Large intestine (tissue), 3 donors: ENCODE measurements around the gene TCL1A. TPM values are rescaled to one million over a fixed set of nuclear protein-coding genes. Genes with fewer than 3 reads are reported as not detected.

Experiments
- DNase-seq, 2 donors: peaks; one replicate each; pipeline versions ENCODE4 v3.0.0 to v3.0.0-alpha.2; 2013
- H3K27ac ChIP-seq: one replicate; pipeline ENCODE4 v1.5.1; 2013; ENCODE audit warnings: low read length
- H3K27me3 ChIP-seq: 2 replicates; pipeline ENCODE4 v1.6.1; 2013; ENCODE audit warnings: low read length; ENCODE audit not compliant: control insufficient read depth, insufficient read depth
- H3K36me3 ChIP-seq: 2 replicates; pipeline ENCODE4 v1.6.1; 2013; ENCODE audit warnings: low read length; ENCODE audit not compliant: control insufficient read depth, insufficient read depth
- H3K4me1 ChIP-seq: one replicate; pipeline ENCODE4 v1.6.1; 2013; ENCODE audit warnings: low read length; ENCODE audit not compliant: control insufficient read depth, insufficient read depth
- H3K4me3 ChIP-seq: one replicate; pipeline ENCODE4 v1.5.1; 2013; ENCODE audit warnings: low read length
- H3K9me3 ChIP-seq: one replicate; pipeline ENCODE4 v1.6.1; 2013; ENCODE audit warnings: mild to moderate bottlenecking, low read depth, low read length, moderate library complexity; ENCODE audit not compliant: control insufficient read depth
- WGBS: methylation state at CpG from one replicate; pipeline ENCODE4 v1.1.5; 2013; ENCODE audit warnings: low lambda C conversion rate; ENCODE audit not compliant: insufficient coverage; 5-methylcytosine and 5-hydroxymethylcytosine counted together
- polyA plus RNA-seq: library from polyadenylated mRNA; unstranded; fragments of 120-200 nt; gene quantifications from one replicate; pipeline ENCODE4 v1.2.1, GENCODE V29; 2013

Gene TCL1A
- polyA plus RNA-seq, 1 donor, result 0.40 TPM

DNA sequence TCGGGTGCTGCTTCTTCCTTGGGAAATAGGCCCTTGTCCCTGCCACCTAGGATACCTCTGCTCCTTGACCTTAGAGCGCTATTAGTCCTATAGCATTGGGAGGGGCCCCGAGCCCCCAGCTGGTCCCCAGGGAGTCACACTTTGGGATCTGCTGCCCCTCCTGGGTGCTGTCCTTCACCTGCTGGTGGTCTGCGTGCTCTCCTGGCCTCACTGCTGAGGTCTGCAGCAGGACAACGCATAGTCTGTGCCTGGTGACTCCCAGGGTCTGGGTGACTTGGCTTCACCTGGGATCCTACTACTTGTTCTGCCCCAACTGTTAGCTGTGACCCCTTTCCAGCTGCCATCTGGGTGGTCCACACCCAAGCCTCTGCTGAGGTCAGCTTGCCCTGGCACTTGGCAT, 18.9 kb downstream of the TCL1A start:
- Histone ChIP-seq H3K4me1 (no peaks in the 10 kb centered on the region), H3K9me3 (no peaks in the 10 kb centered on the region), H3K36me3 (no peaks in the 10 kb centered on the region), H3K27ac (no peak overlapping the region), H3K4me3 (no peak overlapping the region), H3K27me3 (peaks cover 4% of the 10 kb centered on the region)
- DNase-seq, result no peak
- no CpG with 5 or more reads among the region's 5 CpGs for WGBS

DNA sequence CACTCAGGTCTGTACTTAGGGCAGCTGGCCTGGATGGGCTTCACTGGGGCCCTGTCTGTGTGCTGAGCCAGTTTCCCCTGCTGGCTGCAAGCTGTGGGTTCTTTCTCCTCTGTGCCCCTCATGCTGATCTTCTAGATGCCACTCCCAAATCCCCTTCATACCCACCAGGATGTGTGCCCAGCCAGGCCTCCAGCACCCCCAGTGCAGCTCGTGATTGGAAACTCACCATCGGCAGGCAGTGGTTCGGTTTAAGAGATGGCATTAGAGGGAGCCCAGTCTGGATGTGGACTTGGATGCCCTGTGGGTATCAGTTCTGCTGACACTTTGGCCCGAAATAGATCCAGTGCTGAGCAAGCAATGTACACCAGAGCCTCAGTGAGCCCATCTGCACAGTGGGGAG, 21.8 kb downstream of the TCL1A start:
- no peaks in the 10 kb centered on the region for H3K9me3 ChIP-seq
- no CpG with 5 or more reads among the region's 4 CpGs for WGBS
- peaks cover 4% of the 10 kb centered on the region for H3K27me3 ChIP-seq
- no peak overlapping the region for H3K4me3 ChIP-seq
- DNase-seq, result no peak
- H3K27ac ChIP-seq, result no peak overlapping the region
- H3K4me1 ChIP-seq, result no peaks in the 10 kb centered on the region
- H3K36me3 ChIP-seq, result no peaks in the 10 kb centered on the region

DNA sequence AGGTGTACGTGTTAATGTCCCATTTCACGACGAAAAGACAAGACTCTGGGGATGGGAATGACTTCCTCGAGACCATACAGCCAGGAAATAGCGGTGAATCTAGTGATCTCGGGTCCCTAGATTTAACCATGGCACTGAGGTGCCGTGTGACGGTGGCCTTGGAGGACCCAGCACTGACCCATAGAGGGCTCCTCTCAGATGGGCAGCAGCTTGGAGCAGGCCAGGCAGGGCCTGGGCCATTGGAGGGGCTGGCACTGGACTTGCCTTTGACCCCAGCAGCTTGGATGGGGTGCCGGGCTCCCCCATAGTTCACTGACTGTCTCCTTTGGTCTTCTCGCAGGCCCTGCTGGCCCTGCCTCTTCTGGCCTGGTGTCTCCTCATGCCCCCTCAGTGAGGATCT, 22.3 kb downstream of the TCL1A start:
- Histone ChIP-seq H3K9me3 (no peaks in the 10 kb centered on the region), H3K27ac (no peak overlapping the region), H3K36me3 (no peaks in the 10 kb centered on the region), H3K4me1 (no peaks in the 10 kb centered on the region), H3K27me3 (peaks cover 4% of the 10 kb centered on the region), H3K4me3 (no peak overlapping the region)
- no peak for DNase-seq
- WGBS, result no CpG with 5 or more reads among the region's 10 CpGs

DNA sequence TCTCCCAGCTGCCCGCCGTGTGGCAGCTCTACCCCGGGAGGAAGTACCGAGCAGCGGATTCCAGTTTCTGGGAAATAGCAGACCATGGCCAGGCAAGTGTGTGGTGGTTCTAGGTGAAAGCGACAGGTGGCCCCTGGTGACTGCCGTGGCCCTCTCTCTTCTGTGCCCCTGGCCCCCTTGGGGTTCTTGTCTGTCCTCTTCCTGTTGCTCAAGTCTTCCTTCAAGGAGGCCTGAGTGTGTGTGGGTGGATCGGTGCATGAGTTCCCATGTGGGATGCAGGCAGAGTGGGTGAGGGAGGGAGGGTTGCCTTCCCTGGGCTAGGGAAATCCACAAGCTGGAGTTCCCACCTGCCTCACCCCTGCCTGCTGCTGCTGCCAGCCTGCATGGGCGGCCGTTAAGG, 23.1 kb downstream of the TCL1A start:
- Histone ChIP-seq H3K9me3 (no peaks in the 10 kb centered on the region), H3K27me3 (peaks cover 4% of the 10 kb centered on the region)
- no CpG with 5 or more reads among the region's 10 CpGs for WGBS

DNA sequence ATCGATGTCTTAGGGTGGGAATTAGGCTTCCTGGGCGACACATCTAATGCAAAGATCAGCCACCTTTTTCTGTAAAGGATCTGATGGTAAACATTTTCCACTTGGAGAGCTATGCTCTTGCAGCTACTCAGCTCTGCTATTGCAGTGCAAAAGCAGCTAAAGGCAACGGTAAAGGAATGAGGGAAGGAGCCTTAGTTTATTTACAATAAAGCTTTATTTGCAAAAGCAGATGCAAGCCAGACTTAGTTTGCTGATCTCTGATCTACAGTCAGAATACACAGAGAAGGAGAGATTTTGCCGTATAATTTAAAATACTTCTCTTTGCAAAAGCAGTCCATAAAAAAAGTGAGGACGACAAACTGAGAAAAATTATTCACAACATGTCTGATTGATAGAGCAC, 24.5 kb downstream of the TCL1A start:
- DNase-seq, result no peak
- H3K4me1 ChIP-seq, result no peaks in the 10 kb centered on the region
- no peaks in the 10 kb centered on the region for H3K9me3 ChIP-seq
- WGBS, result 33% methylated on average over 2 of the region's 5 CpGs
- no peak overlapping the region for H3K4me3 ChIP-seq
- H3K27ac ChIP-seq, result no peak overlapping the region
- H3K36me3 ChIP-seq, result no peaks in the 10 kb centered on the region
- peaks cover 4% of the 10 kb centered on the region for H3K27me3 ChIP-seq

More for the DNA sequence above, 23.1 kb downstream of the TCL1A start:
- no peak for DNase-seq
- Histone ChIP-seq H3K27ac (no peak overlapping the region), H3K36me3 (no peaks in the 10 kb centered on the region), H3K4me3 (no peak overlapping the region), H3K4me1 (no peaks in the 10 kb centered on the region)

DNA sequence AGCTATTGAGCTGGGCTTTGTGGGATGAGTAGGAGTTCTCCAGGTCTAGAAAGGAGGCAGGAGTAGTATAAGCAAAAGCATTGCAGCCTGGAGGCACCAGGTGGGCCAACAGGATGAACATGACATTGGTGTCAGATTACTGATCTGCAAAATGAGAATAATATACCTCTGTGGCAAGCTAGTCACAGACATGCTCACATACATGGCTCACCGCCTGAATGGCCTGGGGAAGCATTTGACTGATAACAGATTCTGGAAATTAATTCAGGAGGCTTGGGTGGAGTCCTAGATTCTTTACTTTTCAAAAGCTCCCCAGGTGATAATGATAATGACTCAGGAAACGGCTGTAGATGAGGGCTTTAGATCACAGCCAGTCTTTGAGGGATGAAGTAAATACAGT, 27.0 kb downstream of the TCL1A start:
- Histone ChIP-seq H3K27ac (no peak overlapping the region), H3K4me1 (no peaks in the 10 kb centered on the region), H3K27me3 (peaks cover 4% of the 10 kb centered on the region), H3K36me3 (no peaks in the 10 kb centered on the region), H3K9me3 (no peaks in the 10 kb centered on the region), H3K4me3 (no peak overlapping the region)
- DNase-seq, result no peak
- WGBS, result no CpG with 5 or more reads among the region's 2 CpGs

DNA sequence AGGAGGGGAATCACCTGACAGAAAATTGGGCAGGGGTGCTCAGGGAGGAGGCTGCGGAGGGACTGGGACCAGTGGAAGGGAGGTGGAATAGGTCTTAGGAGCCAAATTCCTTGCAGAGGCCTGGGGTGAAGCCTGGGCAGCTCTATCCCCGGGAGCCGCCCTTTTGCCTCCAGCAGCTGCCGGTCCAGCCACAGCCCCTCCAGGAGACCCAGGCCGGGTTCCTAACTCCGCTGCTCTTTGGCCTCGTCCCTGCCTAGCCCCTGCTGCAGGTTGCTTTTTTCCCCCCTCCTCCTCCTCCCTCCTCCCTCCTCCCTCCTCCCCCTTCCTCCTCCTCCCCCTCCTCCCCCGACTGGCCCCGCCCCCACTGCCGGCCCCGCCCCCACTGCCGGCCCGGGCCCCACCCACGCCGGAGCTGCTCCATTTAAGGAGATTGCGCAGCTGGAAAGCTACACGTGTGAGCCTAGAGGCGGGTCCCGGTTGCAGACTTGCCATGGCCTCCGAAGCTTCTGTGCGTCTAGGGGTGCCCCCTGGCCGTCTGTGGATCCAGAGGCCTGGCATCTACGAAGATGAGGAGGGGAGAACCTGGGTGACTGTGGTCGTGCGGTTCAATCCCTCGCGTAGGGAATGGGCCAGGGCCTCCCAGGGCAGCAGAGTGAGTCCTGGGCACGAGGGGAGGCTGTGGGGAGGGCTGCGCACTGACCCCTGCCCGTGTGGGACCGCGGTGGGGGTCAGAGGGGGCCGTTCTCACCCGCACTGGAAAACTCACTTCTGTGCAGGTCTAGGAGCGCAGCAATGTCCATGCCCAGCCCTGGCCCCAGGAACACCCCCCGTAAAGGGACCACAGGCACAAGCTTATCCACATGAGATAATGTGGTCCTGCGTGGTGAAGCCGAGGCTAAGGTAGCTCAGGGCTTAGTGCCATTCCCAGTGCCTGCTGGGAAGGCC, 27.7 kb downstream of the TCL1A start, which contains the start of gene TCL1B:
Gene TCL1B, plus strand, starts transcription at position 449 of the 945 bp plus-strand sequence. Its CDS starts 42 bp downstream, at position 491.
- H3K9me3 ChIP-seq, result no peaks in the 10 kb centered on the region
- peaks cover 4% of the 10 kb centered on the region for H3K27me3 ChIP-seq
- H3K27ac ChIP-seq, result no peak within 1 kb of the TSS
- H3K4me3 ChIP-seq, result no peak within 1 kb of the TSS
- no peaks in the 10 kb centered on the region for H3K4me1 ChIP-seq
- no peaks in the 10 kb centered on the region for H3K36me3 ChIP-seq
- DNase-seq, result no peak
- WGBS, result no CpG with 5 or more reads among the region's 38 CpGs

DNA sequence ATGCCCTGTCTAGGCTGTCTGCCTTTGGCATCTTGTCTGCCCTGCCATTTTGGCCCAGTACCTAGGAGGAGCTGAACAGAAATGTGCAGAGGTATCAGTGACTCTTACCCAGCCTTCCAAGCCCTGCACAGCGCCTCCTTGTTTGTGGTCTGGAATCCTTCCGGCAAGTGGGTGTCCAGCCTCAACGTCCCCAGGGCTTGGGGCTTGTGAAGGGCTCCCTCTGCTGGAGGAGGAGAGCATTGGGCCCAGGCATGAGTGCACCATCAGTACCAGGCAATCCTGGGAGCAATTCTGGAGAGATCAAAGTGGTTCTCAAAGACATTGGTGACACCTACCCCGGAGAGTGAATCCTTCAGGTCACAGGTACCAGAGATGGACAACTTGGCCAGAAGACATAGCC, 30.1 kb downstream of the TCL1A start:
- Histone ChIP-seq H3K36me3 (no peaks in the 10 kb centered on the region), H3K27ac (no peak overlapping the region), H3K4me3 (no peak overlapping the region), H3K9me3 (no peaks in the 10 kb centered on the region), H3K27me3 (peaks cover 2% of the 10 kb centered on the region), H3K4me1 (no peaks in the 10 kb centered on the region)
- no peak for DNase-seq
- WGBS, result 42% methylated on average over 3 of the region's 4 CpGs

DNA sequence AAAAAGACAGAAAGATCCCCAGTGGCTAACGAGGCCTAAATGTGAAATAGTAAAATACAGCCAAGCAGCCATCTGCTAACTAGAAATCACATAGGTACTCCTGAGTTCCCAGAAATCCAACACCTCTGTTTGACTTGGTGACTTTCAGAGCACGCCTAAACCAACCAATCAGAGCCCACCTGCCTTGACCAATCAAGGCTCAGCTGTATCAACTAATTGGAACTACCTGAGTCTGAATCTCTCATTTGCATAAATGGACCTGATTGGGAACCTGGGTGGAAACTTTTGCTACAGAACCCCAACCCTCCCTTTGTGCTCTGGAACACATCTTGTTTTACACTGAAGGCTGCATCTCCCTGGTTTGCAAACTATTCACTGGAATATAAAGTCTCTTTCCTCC, 32.8 kb downstream of the TCL1A start:
- peaks cover 2% of the 10 kb centered on the region for H3K27me3 ChIP-seq
- no peak overlapping the region for H3K27ac ChIP-seq
- H3K4me1 ChIP-seq, result no peaks in the 10 kb centered on the region
- H3K36me3 ChIP-seq, result no peaks in the 10 kb centered on the region
- WGBS, result no CpG with 5 or more reads among the region's 2 CpGs
- no peak overlapping the region for H3K4me3 ChIP-seq
- no peaks in the 10 kb centered on the region for H3K9me3 ChIP-seq
- no peak for DNase-seq

DNA sequence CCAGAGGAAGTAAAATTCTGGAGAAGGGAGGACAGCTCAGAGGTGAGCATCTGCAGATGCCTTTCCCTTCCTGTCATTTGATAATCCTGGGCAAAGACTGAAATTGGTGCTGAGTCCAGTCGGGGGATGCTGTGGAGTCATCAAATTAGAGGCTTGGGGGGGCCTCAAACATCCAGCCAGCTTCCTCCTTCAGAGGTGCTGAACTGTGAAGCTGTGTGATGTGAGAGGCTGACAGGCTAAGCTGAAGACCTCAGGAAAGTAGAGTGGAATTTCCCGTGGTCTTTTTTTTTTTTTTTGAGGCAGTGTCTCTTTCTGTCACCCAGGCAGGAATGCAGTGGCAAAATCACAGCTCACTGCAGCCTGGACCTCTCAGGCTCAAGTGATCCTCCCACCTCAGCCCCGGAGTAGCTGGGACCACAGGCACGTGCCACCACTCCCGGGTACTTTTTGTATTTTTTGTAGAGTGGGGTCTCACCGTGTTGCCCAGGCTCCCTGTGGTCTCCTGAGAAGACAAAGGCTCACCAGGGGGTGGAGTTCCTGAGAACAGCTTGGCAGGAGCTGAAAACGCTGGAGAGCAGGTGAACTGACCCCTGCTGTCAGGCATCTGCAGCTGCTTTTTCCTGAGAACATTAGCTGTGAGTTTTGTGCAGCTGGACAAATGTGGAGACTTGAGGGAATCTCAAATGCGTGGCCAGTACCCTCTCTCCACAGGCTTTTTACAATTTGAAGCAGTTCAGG, 33.8 kb downstream of the TCL1A start:
- no peak overlapping the region for H3K27ac ChIP-seq
- peaks cover 2% of the 10 kb centered on the region for H3K27me3 ChIP-seq
- H3K9me3 ChIP-seq, result no peaks in the 10 kb centered on the region
- no peaks in the 10 kb centered on the region for H3K36me3 ChIP-seq
- no peak overlapping the region for H3K4me3 ChIP-seq
- no CpG with 5 or more reads among the region's 8 CpGs for WGBS
- no peaks in the 10 kb centered on the region for H3K4me1 ChIP-seq
- no peak for DNase-seq
